GM12872 (cell line): ENCODE results near the gene PABPC3.

ENCODE experiments used
- TF ChIP-seq, protein P1 (sequence below): IDR thresholded peaks from 3 replicates; pipeline ENCODE4 v1.5.1; 2011; ENCODE audit warnings: low read depth, mild to moderate bottlenecking, low read length, moderate library complexity; ENCODE audit not compliant: insufficient read depth

Gene PABPC3

GRCh38 chr13:25064396-25064795 lies 31.5 kb upstream of the PABPC3 start:
- TF ChIP-seq, protein P1, sequence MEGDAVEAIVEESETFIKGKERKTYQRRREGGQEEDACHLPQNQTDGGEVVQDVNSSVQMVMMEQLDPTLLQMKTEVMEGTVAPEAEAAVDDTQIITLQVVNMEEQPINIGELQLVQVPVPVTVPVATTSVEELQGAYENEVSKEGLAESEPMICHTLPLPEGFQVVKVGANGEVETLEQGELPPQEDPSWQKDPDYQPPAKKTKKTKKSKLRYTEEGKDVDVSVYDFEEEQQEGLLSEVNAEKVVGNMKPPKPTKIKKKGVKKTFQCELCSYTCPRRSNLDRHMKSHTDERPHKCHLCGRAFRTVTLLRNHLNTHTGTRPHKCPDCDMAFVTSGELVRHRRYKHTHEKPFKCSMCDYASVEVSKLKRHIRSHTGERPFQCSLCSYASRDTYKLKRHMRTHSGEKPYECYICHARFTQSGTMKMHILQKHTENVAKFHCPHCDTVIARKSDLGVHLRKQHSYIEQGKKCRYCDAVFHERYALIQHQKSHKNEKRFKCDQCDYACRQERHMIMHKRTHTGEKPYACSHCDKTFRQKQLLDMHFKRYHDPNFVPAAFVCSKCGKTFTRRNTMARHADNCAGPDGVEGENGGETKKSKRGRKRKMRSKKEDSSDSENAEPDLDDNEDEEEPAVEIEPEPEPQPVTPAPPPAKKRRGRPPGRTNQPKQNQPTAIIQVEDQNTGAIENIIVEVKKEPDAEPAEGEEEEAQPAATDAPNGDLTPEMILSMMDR = no peak

DNA sequence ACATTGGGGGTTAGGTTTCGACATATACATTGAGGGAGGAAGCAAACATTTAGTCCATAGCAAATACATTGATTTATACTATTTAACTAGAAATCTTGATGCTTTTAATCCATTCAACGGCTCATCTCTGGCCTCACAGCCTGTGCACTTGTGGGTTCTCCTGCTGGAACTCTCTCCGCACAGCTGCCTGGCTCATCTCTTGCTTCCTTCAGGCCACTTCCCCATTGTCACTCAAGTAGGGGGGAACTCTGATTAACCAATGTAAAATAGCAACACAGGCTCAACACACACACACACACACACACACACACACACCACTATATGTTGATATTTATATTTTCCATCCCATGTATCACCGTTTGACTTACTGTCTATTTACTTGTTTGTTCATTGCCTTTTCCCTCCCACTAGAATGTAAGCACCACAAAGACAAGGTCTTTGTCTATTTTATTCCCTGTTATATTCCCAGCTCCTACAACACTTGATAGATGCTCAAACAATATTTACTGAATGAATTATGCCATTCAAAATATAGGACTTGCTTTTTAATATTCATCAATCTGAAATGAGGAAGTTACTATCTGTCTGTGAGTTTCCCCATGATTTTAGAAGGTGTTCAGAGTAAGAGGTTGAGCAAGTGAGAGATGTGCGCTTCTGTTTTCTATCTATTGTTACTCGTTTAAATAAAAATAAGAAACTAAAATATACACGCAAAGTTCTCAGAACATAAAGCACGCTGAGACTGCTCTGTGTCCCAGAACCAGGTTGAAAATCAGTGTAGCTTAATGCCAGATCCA lies 29.8 kb upstream of the PABPC3 start:
- TF ChIP-seq, protein P1 = no peak

DNA sequence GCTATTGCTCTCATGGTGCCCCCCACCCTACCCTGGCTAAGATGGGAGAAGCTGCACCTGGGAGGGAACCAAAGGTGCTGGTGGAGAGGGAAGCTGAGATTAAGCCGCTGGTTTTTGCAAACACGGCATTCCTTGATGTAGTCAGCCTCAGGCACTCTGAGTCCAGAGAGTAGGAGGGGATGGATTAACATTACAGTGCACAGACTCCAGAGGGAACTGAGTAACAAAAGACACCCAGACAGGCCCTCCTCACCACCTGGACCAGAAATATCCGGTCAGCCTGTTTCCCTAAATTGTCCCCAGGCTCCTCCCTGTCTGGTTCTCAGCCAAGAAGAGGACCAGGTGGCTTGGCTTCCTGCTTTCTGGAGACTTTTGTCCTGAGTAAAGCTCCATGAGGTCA lies 28.9 kb upstream of the PABPC3 start:
- TF ChIP-seq, protein P1 = no peak

GRCh38 chr13:25068810-25069209 lies 27.1 kb upstream of the PABPC3 start:
- TF ChIP-seq, protein P1 = no peak

DNA sequence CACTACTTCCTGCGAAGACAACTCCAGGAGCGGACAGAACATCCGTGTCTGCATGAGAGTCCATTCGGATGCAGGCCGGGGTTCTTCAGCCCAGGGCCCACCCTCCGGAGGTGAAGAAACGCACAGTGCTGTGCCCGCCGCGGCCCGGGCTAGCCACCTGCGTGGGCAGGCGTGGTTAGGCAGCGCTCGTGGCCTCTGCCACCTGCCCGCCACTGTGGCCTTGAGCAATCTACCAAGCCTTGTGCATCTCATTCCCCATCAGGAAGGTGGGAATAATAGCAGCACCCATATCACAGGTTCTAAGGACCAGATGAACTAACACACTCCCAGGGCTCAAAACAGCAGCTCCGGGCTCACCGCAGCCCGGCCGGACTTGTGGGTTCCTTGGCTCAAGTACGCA lies 26.7 kb upstream of the PABPC3 start:
- TF ChIP-seq, protein P1 = no peak

DNA sequence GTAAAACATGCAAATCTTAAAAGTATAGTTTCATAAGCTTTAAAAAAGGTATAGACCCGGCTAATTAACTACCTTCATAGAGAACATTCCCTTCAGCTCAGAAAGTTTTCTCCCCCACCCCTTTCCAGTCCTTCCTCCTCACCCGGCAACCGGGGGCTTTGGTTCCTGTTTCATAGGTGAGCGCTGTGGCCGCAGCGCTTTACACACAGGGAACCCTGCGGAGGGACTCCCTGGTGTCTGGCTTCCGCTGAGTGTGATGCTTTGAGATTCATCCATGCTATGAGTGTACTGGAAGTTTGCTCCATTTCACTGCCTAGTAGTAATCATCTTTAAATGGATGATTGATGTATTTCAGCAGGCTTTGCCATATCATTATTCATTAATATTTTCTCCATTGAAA lies 26.0 kb upstream of the PABPC3 start:
- TF ChIP-seq, protein P1 = no peak

DNA sequence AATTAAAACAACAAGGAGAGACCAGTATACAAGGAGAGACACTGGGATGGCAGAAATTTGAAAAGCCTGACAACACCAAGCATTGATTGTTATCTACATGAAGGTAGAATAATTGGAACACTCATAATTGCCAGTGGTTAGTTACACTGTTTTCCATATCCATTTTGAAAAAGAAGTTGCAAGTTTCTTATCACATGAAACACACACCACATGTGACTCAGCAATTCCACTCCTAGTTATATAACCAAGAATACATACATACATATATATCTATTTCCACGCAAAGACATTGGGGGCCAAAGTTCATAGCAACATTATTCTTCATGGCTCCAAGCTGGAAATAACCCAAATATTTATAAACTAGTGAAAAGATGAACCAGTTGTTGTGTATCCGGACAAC lies 15.2 kb upstream of the PABPC3 start:
- TF ChIP-seq, protein P1 = no peak
